DOHH2 (cell line): ENCODE results near the gene ADNP2.
"Not testable (repeated sequence)": the region's sequence is repeated elsewhere in the genome, so short reads cannot be mapped to it uniquely, and the experiment has no call there.

Experiments used
- H3F3A ChIP-seq: fragments of 200-600 bp; sonication (generic), shearing (Covaris generic); 2 replicates; pipeline ENCODE4 v1.6.0; 2016; ENCODE audit warnings: antibody characterized with exemption, mild to moderate bottlenecking; ENCODE audit not compliant: control insufficient read depth, insufficient read depth
- H3K27ac ChIP-seq: fragments of 200-600 bp; sonication (generic); 2 replicates; pipeline ENCODE4 v1.5.1; 2014; ENCODE audit warnings: low read depth, mild to moderate bottlenecking, low read length, moderate library complexity
- H3K27me3 ChIP-seq: fragments of 200-600 bp; sonication (generic); 2 replicates; pipeline ENCODE4 v1.6.1; 2014; ENCODE audit warnings: mild to moderate bottlenecking, low read length, mixed read lengths; ENCODE audit not compliant: control insufficient read depth
- H3K36me3 ChIP-seq: fragments of 200-600 bp; sonication (generic); 2 replicates; pipeline ENCODE4 v1.6.1; 2014; ENCODE audit warnings: mild to moderate bottlenecking, low read length, moderate library complexity, mixed read lengths; ENCODE audit not compliant: control insufficient read depth
- H3K4me1 ChIP-seq: fragments of 200-600 bp; sonication (generic); 2 replicates; pipeline ENCODE4 v1.6.1; 2014; ENCODE audit warnings: mild to moderate bottlenecking, low read length, mixed read lengths; ENCODE audit not compliant: control insufficient read depth
- H3K4me2 ChIP-seq: fragments of 200-600 bp; sonication (generic); 2 replicates; pipeline ENCODE4 v1.6.0; 2014; ENCODE audit warnings: mild to moderate bottlenecking, low read length, moderate library complexity
- H3K4me3 ChIP-seq: fragments of 200-600 bp; sonication (generic); 2 replicates; pipeline ENCODE4 v1.5.1; 2014; ENCODE audit warnings: mild to moderate bottlenecking, low read length, mixed read lengths
- H3K79me2 ChIP-seq: fragments of 200-600 bp; sonication (generic); 2 replicates; pipeline ENCODE4 v1.6.1; 2014; ENCODE audit warnings: mild to moderate bottlenecking, low read length, mixed read lengths; ENCODE audit not compliant: control insufficient read depth
- H3K9me2 ChIP-seq: fragments of 200-600 bp; sonication (generic); replicated peaks from 2 replicates; pipeline ENCODE4 v1.6.1; 2014; ENCODE audit warnings: mild to moderate bottlenecking, low read length, mixed read lengths; ENCODE audit not compliant: control insufficient read depth
- H3K9me3 ChIP-seq: fragments of 200-600 bp; sonication (generic); 2 replicates; pipeline ENCODE4 v1.6.1; 2014; ENCODE audit warnings: antibody characterized with exemption, low read length, mixed read lengths; ENCODE audit not compliant: control insufficient read depth, insufficient read depth
- H4K20me1 ChIP-seq: fragments of 200-600 bp; sonication (generic); 2 replicates; pipeline ENCODE4 v1.6.0; 2014; ENCODE audit warnings: low read depth, mild to moderate bottlenecking, antibody characterized with exemption, low read length, moderate library complexity; ENCODE audit not compliant: control insufficient read depth, insufficient read depth
- EZH2phosphoT487 ChIP-seq: fragments of 200-600 bp; sonication (generic); IDR thresholded peaks from 2 replicates; pipeline ENCODE4 v1.6.1; 2017; ENCODE audit warnings: borderline replicate concordance, mild to moderate bottlenecking, antibody characterized with exemption, low read length, moderate library complexity, mixed read lengths
- TF ChIP-seq, protein P1 (sequence below): fragments of 200-600 bp; sonication (generic); IDR thresholded peaks from one replicate; pipeline ENCODE4 v1.5.1; 2014; ENCODE audit warnings: antibody characterized with exemption, mild to moderate bottlenecking, low read depth, low read length; ENCODE audit not compliant: poor library complexity, severe bottlenecking

ADNP2 gene

DNA sequence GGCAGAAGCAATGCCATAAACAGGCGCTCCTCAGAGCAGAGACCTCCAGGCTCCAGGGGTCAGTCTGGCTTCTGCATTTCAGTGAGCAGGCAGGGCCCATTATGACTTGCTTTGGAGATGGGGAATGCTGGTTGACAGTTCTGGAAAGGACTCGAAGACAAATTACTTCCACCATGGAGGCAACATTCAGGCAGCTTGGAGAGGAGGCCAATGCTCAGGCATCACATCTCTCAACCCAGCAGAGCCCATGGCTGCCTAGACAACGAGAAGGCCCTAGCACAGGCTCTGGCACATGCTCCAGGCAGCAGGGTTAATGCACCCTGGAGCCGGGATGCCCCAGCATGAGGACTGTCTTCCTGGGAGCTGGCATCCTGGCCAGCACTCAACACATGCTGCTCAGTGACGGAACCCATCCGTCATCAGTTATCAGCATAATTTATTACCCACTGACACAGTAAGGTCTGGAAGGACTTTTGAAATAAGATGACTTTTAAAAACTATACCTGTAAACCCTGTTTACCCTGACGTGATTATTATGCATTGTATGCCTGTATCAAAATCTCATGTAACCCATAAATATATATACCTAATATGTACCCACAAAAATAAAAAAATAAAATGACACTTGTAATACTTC, 52.8 kb downstream of the ADNP2 start:
- TF ChIP-seq, protein P1, sequence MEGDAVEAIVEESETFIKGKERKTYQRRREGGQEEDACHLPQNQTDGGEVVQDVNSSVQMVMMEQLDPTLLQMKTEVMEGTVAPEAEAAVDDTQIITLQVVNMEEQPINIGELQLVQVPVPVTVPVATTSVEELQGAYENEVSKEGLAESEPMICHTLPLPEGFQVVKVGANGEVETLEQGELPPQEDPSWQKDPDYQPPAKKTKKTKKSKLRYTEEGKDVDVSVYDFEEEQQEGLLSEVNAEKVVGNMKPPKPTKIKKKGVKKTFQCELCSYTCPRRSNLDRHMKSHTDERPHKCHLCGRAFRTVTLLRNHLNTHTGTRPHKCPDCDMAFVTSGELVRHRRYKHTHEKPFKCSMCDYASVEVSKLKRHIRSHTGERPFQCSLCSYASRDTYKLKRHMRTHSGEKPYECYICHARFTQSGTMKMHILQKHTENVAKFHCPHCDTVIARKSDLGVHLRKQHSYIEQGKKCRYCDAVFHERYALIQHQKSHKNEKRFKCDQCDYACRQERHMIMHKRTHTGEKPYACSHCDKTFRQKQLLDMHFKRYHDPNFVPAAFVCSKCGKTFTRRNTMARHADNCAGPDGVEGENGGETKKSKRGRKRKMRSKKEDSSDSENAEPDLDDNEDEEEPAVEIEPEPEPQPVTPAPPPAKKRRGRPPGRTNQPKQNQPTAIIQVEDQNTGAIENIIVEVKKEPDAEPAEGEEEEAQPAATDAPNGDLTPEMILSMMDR = no peak
- TF ChIP-seq EZH2phosphoT487 = no peak
- H3K9me3 ChIP-seq = no peaks in the 10 kb centered on the region
- no peaks in the 10 kb centered on the region for H3K79me2 ChIP-seq
- H3K27me3 ChIP-seq = no peaks in the 10 kb centered on the region
- no peaks in the 10 kb centered on the region for H3K4me1 ChIP-seq
- H3K4me3 ChIP-seq = no peak overlapping the region
- H3K9me2 ChIP-seq = no peaks in the 10 kb centered on the region
- H4K20me1 ChIP-seq = no peaks in the 10 kb centered on the region
- H3K27ac ChIP-seq = no peak overlapping the region
- H3K36me3 ChIP-seq = no peaks in the 10 kb centered on the region
- H3K4me2 ChIP-seq = no peak overlapping the region
- H3F3A ChIP-seq = no peaks in the 10 kb centered on the region

GRCh38 chr18:80163183-80163582, 54.1 kb downstream of the ADNP2 start:
- Histone ChIP-seq H3K27ac (no peak overlapping the region), H3K36me3 (no peaks in the 10 kb centered on the region), H3K9me2 (no peaks in the 10 kb centered on the region), H3K9me3 (no peaks in the 10 kb centered on the region), H3F3A (no peaks in the 10 kb centered on the region), H3K4me1 (no peaks in the 10 kb centered on the region), H3K4me3 (no peak overlapping the region), H3K27me3 (no peaks in the 10 kb centered on the region), H3K79me2 (no peaks in the 10 kb centered on the region), H4K20me1 (no peaks in the 10 kb centered on the region), H3K4me2 (no peak overlapping the region)
- no peak for TF ChIP-seq EZH2phosphoT487
- TF ChIP-seq, protein P1 = no peak

DNA sequence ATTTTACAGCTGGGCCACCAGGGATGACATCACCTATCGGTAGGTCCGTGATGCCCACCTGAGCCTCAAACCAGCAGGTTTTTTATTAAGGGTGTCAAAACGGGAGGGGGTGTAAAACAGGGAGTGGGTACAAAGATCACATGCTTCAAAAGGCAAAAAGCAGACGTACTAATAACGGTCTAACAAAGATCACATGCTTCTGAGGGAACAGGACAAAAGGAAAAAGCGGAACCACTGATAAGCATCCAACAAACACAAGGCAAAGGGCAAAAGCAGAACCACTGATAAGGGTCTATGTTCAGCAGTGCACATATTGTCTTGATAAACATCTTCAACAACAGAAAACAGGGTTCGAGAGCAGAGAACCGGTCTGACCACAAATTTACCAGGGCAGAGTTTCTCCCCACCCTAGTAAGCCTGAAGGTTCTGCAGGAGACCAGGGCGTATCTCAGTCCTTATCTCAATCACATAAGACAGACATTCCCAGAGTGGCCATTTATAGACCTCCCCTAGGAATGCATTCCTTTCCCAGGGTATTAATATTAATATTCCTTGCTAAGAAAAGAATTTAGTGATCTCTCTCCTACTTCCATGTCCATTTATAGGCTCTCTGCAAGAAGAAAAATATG, 55.8 kb downstream of the ADNP2 start:
- not testable (repeated sequence) for H3K27ac ChIP-seq, H3K36me3 ChIP-seq, H3K4me2 ChIP-seq, H4K20me1 ChIP-seq, H3K4me1 ChIP-seq, H3K79me2 ChIP-seq, H3K27me3 ChIP-seq, H3F3A ChIP-seq, H3K9me3 ChIP-seq, H3K4me3 ChIP-seq, H3K9me2 ChIP-seq

GRCh38 chr18:80166240-80166639, 57.2 kb downstream of the ADNP2 start:
- H3K9me3 ChIP-seq = no peaks in the 10 kb centered on the region
- no peaks in the 10 kb centered on the region for H3F3A ChIP-seq
- no peaks in the 10 kb centered on the region for H3K27me3 ChIP-seq
- H3K27ac ChIP-seq = no peak overlapping the region
- no peak overlapping the region for H3K4me3 ChIP-seq
- H3K9me2 ChIP-seq = no peaks in the 10 kb centered on the region
- H3K79me2 ChIP-seq = no peaks in the 10 kb centered on the region
- peaks cover 5% of the 10 kb centered on the region; the same call in 1 of the 2 replicates for H3K4me1 ChIP-seq
- no peaks in the 10 kb centered on the region for H4K20me1 ChIP-seq
- H3K4me2 ChIP-seq = no peak overlapping the region
- TF ChIP-seq EZH2phosphoT487 = no peak
- TF ChIP-seq, protein P1 = no peak
- H3K36me3 ChIP-seq = no peaks in the 10 kb centered on the region
